GM12878 (cell line): ENCODE results near the gene RHOF. TPM values are rescaled to one million over a fixed set of nuclear protein-coding genes. Genes with fewer than 3 reads are reported as not detected.

Source experiments
- ATAC-seq: fragments of 200-7000 bp; cut with Tn5 transposase; 3 replicates; pipeline ENCODE4 v1.9.1; 2020; ENCODE audit warnings: mild to moderate bottlenecking, moderate library complexity
- BruUV-seq: library from RNA; stranded (reverse); fragments of 400-500 nt; replicated peaks from 2 replicates; lab custom pipeline; 2021; lab: Mats Ljungman, UMichigan
- CTCF ChIA-PET: fragments of 300-600 bp; sonication (Branson Sonifier 250); formaldehyde crosslinking; extraction: SDS; loops from one replicate; lab custom pipeline; 2021; ENCODE audit warnings: inconsistent platforms; lab: Yijun Ruan, JAX
- POLR2A ChIA-PET: fragments of 350-600 bp; formaldehyde crosslinking; extraction: SDS; loops from one replicate; lab custom pipeline; 2021; ENCODE audit warnings: inconsistent platforms; lab: Charles Lee
- RAD21 ChIA-PET: fragments of 300-600 bp; sonication (Branson Sonifier 250); formaldehyde crosslinking; loops from one replicate; lab custom pipeline; 2023; ENCODE audit warnings: antibody characterized with exemption; ENCODE audit not compliant: unreplicated experiment; lab: Charles Lee
- SMC1A ChIA-PET: fragments of 300-600 bp; sonication (Branson Sonifier 250); formaldehyde crosslinking; loops from one replicate; lab custom pipeline; 2023; ENCODE audit not compliant: unreplicated experiment, uncharacterized antibody; lab: Charles Lee
- DNase-seq: peaks from one replicate; pipeline ENCODE4 v3.0.0-alpha.2; 2011; ENCODE audit warnings: low read depth, low spot score
- FAIRE-seq: peaks from 3 replicates; lab custom pipeline; 2011; peaks lifted over from hg19 to GRCh38; lab: Jason Lieb, UNC
- H2AFZ ChIP-seq: 2 replicates; pipeline ENCODE4 v1.6.0; 2011; ENCODE audit warnings: low read depth, low read length, control low read depth; ENCODE audit not compliant: control insufficient read depth
- H3K27ac ChIP-seq: 2 replicates; pipeline ENCODE4 v1.5.1; 2011; ENCODE audit warnings: control low read depth; ENCODE audit not compliant: control insufficient read depth, insufficient read depth
- H3K27me3 ChIP-seq, 2 experiments: replicated peaks in 1 of 2; 2 replicates each; pipeline versions ENCODE4 v1.6.0 to v1.6.1; 2011; ENCODE audit warnings: low read length in 1 of 2; ENCODE audit not compliant: control insufficient read depth in 2 of 2, insufficient read depth in 2 of 2
- H3K36me3 ChIP-seq, 2 experiments: 2 replicates each; pipeline ENCODE4 v1.5.1; 2011; ENCODE audit warnings: low read length in 1 of 2; ENCODE audit not compliant: control insufficient read depth in 2 of 2, insufficient read depth in 2 of 2
- H3K4me1 ChIP-seq: 2 replicates; pipeline ENCODE4 v1.6.1; 2011; ENCODE audit warnings: mild to moderate bottlenecking, low read length, moderate library complexity, mixed read lengths; ENCODE audit not compliant: control insufficient read depth, insufficient read depth
- H3K4me2 ChIP-seq: 2 replicates; pipeline ENCODE4 v1.6.0; 2011; ENCODE audit warnings: control low read depth; ENCODE audit not compliant: control insufficient read depth, insufficient read depth
- H3K4me3 ChIP-seq: fragments of 200-600 bp; sonication (generic); 2 replicates; pipeline ENCODE4 v1.5.1; 2016
- H3K79me2 ChIP-seq: 2 replicates; pipeline ENCODE4 v1.6.0; 2011; ENCODE audit warnings: low read length; ENCODE audit not compliant: control insufficient read depth, insufficient read depth
- H3K9ac ChIP-seq: 2 replicates; pipeline ENCODE4 v1.8.0; 2011; ENCODE audit warnings: low read length, control low read depth, mixed read lengths; ENCODE audit not compliant: control insufficient read depth, insufficient read depth
- H3K9me3 ChIP-seq: replicated peaks from 3 replicates; pipeline ENCODE4 v1.5.1; 2011; ENCODE audit warnings: mild to moderate bottlenecking, low read length; ENCODE audit not compliant: control insufficient read depth, insufficient read depth
- H4K20me1 ChIP-seq: 2 replicates; pipeline ENCODE4 v1.6.0; 2011; ENCODE audit not compliant: control insufficient read depth, insufficient read depth
- BCL11A ChIP-seq: IDR thresholded peaks from 2 replicates; pipeline ENCODE4 v1.6.1; 2011; ENCODE audit warnings: low read depth, low read length
- CBX3 ChIP-seq: fragments of 200-600 bp; sonication (generic); IDR thresholded peaks from 2 replicates; pipeline ENCODE4 v1.6.1; 2016; ENCODE audit warnings: low read depth, borderline replicate concordance
- IKZF1 ChIP-seq: fragments of 450-650 bp; conservative IDR thresholded peaks from 2 replicates; pipeline ENCODE4 v1.6.1; 2017; ENCODE audit warnings: antibody characterized with exemption, mild to moderate bottlenecking
- MEF2A ChIP-seq: IDR thresholded peaks from 2 replicates; pipeline ENCODE4 v1.6.1; 2011; ENCODE audit warnings: low read depth, mild to moderate bottlenecking, low read length, moderate library complexity; ENCODE audit not compliant: insufficient read depth
- NFXL1 ChIP-seq: fragments of 450-650 bp; IDR thresholded peaks from 2 replicates; pipeline ENCODE4 v1.6.1; 2017; ENCODE audit warnings: antibody characterized with exemption, mild to moderate bottlenecking, borderline replicate concordance
- NFYB ChIP-seq: IDR thresholded peaks from 2 replicates; pipeline ENCODE4 v1.6.1; 2011; ENCODE audit warnings: low read depth, mild to moderate bottlenecking, low read length, improper control_type of control experiment, moderate library complexity; ENCODE audit not compliant: insufficient read depth
- PML ChIP-seq: IDR thresholded peaks from 2 replicates; pipeline ENCODE4 v1.6.1; 2012; ENCODE audit warnings: low read length, inconsistent platforms
- POLR2AphosphoS2 ChIP-seq: IDR thresholded peaks from 2 replicates; pipeline ENCODE4 v1.6.1; 2011; ENCODE audit warnings: low read depth, mild to moderate bottlenecking, low read length, improper control_type of control experiment, moderate library complexity
- RAD51 ChIP-seq: fragments of 450-650 bp; IDR thresholded peaks from 2 replicates; pipeline ENCODE4 v1.6.1; 2016; ENCODE audit warnings: moderate library complexity, mild to moderate bottlenecking, inconsistent platforms
- RFX5 ChIP-seq: IDR thresholded peaks from 2 replicates; pipeline ENCODE4 v1.6.1; 2011; ENCODE audit warnings: low read depth, low read length, improper control_type of control experiment
- STAT3 ChIP-seq: IDR thresholded peaks from 2 replicates; pipeline ENCODE4 v1.6.1; 2011; ENCODE audit warnings: low read depth, low read length, improper control_type of control experiment
- SUZ12 ChIP-seq: fragments of 200-600 bp; sonication (generic); IDR thresholded peaks from one replicate; pipeline ENCODE4 v1.6.1; 2018; ENCODE audit warnings: antibody characterized with exemption, mild to moderate bottlenecking; ENCODE audit not compliant: unreplicated experiment
- TARDBP ChIP-seq: IDR thresholded peaks from 2 replicates; pipeline ENCODE4 v1.6.1; 2016; ENCODE audit warnings: borderline replicate concordance
- ZNF384 ChIP-seq: IDR thresholded peaks from 2 replicates; pipeline ENCODE4 v1.6.1; 2012; ENCODE audit warnings: low read depth, mild to moderate bottlenecking, low read length, improper control_type of control experiment, borderline replicate concordance
- ZSCAN29 ChIP-seq: fragments of 450-650 bp; IDR thresholded peaks from 2 replicates; pipeline ENCODE4 v1.6.1; 2017; ENCODE audit warnings: mild to moderate bottlenecking, moderate library complexity
- ZZZ3 ChIP-seq: IDR thresholded peaks from 2 replicates; pipeline ENCODE4 v1.6.1; 2011; ENCODE audit warnings: low read depth; ENCODE audit not compliant: control insufficient read depth, insufficient read length
- WGBS: methylation state at CpG from one replicate; pipeline ENCODE4 v1.1.6; 2016; ENCODE audit warnings: low lambda C conversion rate; ENCODE audit not compliant: insufficient replicate concordance, insufficient coverage; ENCODE audit errors: missing lambda C conversion rate; 5-methylcytosine and 5-hydroxymethylcytosine counted together
- in situ Hi-C: fragments of 300-500 bp; cut with MboI; formaldehyde crosslinking; loops from 9 replicates; pipeline ENCODE4 v1.14.3; 2018; ENCODE audit warnings: mixed read lengths
- intact Hi-C: fragments of 100-400 bp; cut with micrococcal nuclease; formaldehyde crosslinking; loops from one replicate; pipeline ENCODE4 v1.14.2; 2022; ENCODE audit not compliant: unreplicated experiment
- polyA plus RNA-seq, 11 experiments: library from polyadenylated mRNA; depleted of rRNA in 4 of 11; unstranded in 6 of 11; stranded (reverse) in 5 of 11; fragments of >200 nt; fragmentation: Nextera tagmentation in 4 of 11; fragmentation: Illumina TruSeq in 1 of 11; extraction: Ambion mirVana in 4 of 11; extraction: Trizol in 1 of 11; gene quantifications; 1 replicate in 1 of 11; 2 replicates in 10 of 11; pipeline versions ENCODE4 v1.2.1 to v1.2.3, GENCODE V29; 2011 to 2016; ENCODE audit warnings: inconsistent platforms in 2 of 11, missing spikeins in 2 of 11, low read depth in 1 of 11
- total RNA-seq, 4 experiments: library from RNA; depleted of rRNA in 3 of 4; stranded (reverse); fragments of >200 nt in 3 of 4; fragmentation: Illumina TruSeq in 1 of 4; extraction: Trizol in 1 of 4; gene quantifications; 2 replicates each; pipeline versions ENCODE4 v1.2.1 to v1.2.3, GENCODE V29; 2013 to 2021
- TF ChIP-seq, protein P1 (sequence below): fragments of 450-650 bp; IDR thresholded peaks from 2 replicates; pipeline ENCODE4 v1.6.1; 2014; ENCODE audit warnings: mild to moderate bottlenecking
- TF ChIP-seq, protein P2 (sequence below): IDR thresholded peaks from 2 replicates; pipeline ENCODE4 v1.6.1; 2011; ENCODE audit warnings: mild to moderate bottlenecking, low read depth, low read length, moderate library complexity; ENCODE audit not compliant: insufficient replicate concordance
- TF ChIP-seq, protein P3 (sequence below): IDR thresholded peaks from 2 replicates; pipeline ENCODE4 v1.6.1; 2012; ENCODE audit warnings: improper control_type of control experiment, low read depth, low read length; ENCODE audit not compliant: insufficient replicate concordance

RHOF gene
- total and polyA plus RNA-seq, 10 of the 15 experiments (the other 5 are each of a cell fraction or from before 2014, with no cell fraction given): 6.1 to 78.7 (median 39.7) TPM

DNA sequence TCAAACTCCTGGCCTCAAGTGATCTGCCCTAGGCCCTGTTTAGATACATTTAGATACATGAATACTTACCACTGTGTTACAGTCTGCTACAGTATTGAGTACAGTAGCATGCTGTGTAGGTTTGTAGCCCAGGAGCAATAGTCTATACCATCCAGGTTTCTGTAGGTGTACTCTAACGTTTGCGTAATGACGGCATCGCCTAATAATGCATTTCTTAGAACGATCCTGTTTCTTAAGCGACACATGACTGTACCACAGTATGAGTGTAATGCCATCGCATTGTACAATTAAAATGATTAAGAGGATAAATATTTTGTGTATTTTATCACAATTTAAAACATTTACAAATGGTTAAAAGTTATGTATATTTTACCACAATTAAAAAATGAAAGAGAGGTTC lies 62.0 kb downstream of the RHOF start (continued):
- TF ChIP-seq ZSCAN29 (no peak), SUZ12 (no peak), POLR2AphosphoS2 (no peak), MEF2A (no peak)

DNA sequence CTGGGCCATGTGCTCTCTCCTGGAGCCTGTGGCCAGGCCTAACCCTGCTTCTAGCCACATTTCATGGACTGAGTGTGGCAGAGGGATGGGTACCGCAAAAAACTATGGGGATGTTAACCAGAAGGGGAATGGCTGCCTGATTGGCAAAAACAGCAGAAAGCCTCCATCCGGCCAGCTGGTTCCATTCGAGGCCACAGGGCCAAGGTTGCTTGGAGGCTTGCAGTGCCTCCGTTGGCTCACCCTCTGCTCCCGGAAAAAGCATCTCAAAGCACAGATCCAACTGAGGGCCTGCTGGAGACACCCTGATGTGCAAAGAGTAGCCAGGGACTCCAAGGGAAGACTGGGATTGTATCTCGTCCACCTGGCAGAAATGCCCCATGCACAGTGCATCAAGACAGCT lies 64.5 kb downstream of the RHOF start:
- Histone ChIP-seq H3K4me3 (no peak overlapping the region), H3K27me3 (no peaks in the 10 kb centered on the region), H3K4me1 (no peaks in the 10 kb centered on the region), H3K79me2 (no peaks in the 10 kb centered on the region), H3K27ac (no peak overlapping the region), H3K9ac (no peak overlapping the region), H2AFZ (no peak overlapping the region), H3K36me3 (no peaks in the 10 kb centered on the region; a peak in 1 of 4 replicates), H3K9me3 (no peaks in the 10 kb centered on the region), H4K20me1 (no peaks in the 10 kb centered on the region), H3K4me2 (no peak overlapping the region)
- CTCF ChIA-PET: no interaction called here
- FAIRE-seq: no peak
- intact Hi-C loops (no loop called here), in situ Hi-C loops (no loop called here)
- ATAC-seq: no peak
- no TSS peak for BruUV-seq
- WGBS: 79% methylated on average over 6 of the region's 6 CpGs
- RAD21 ChIA-PET: no interaction called here
- no peak for DNase-seq
- SMC1A ChIA-PET: no interaction called here
- POLR2A ChIA-PET: no interaction called here
- TF ChIP-seq ZSCAN29 (no peak), STAT3 (no peak), CBX3 (no peak), NFYB (no peak), ZNF384 (no peak), PML (no peak), BCL11A (no peak), NFXL1 (no peak), RAD51 (no peak), RFX5 (no peak), TARDBP (no peak), ZZZ3 (no peak), IKZF1 (no peak)
- TF ChIP-seq, protein P1, sequence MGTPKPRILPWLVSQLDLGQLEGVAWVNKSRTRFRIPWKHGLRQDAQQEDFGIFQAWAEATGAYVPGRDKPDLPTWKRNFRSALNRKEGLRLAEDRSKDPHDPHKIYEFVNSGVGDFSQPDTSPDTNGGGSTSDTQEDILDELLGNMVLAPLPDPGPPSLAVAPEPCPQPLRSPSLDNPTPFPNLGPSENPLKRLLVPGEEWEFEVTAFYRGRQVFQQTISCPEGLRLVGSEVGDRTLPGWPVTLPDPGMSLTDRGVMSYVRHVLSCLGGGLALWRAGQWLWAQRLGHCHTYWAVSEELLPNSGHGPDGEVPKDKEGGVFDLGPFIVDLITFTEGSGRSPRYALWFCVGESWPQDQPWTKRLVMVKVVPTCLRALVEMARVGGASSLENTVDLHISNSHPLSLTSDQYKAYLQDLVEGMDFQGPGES: no peak
- TF ChIP-seq, protein P2, sequence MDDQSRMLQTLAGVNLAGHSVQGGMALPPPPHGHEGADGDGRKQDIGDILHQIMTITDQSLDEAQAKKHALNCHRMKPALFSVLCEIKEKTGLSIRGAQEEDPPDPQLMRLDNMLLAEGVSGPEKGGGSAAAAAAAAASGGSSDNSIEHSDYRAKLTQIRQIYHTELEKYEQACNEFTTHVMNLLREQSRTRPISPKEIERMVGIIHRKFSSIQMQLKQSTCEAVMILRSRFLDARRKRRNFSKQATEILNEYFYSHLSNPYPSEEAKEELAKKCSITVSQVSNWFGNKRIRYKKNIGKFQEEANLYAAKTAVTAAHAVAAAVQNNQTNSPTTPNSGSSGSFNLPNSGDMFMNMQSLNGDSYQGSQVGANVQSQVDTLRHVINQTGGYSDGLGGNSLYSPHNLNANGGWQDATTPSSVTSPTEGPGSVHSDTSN: no peak
- TF ChIP-seq, protein P3, sequence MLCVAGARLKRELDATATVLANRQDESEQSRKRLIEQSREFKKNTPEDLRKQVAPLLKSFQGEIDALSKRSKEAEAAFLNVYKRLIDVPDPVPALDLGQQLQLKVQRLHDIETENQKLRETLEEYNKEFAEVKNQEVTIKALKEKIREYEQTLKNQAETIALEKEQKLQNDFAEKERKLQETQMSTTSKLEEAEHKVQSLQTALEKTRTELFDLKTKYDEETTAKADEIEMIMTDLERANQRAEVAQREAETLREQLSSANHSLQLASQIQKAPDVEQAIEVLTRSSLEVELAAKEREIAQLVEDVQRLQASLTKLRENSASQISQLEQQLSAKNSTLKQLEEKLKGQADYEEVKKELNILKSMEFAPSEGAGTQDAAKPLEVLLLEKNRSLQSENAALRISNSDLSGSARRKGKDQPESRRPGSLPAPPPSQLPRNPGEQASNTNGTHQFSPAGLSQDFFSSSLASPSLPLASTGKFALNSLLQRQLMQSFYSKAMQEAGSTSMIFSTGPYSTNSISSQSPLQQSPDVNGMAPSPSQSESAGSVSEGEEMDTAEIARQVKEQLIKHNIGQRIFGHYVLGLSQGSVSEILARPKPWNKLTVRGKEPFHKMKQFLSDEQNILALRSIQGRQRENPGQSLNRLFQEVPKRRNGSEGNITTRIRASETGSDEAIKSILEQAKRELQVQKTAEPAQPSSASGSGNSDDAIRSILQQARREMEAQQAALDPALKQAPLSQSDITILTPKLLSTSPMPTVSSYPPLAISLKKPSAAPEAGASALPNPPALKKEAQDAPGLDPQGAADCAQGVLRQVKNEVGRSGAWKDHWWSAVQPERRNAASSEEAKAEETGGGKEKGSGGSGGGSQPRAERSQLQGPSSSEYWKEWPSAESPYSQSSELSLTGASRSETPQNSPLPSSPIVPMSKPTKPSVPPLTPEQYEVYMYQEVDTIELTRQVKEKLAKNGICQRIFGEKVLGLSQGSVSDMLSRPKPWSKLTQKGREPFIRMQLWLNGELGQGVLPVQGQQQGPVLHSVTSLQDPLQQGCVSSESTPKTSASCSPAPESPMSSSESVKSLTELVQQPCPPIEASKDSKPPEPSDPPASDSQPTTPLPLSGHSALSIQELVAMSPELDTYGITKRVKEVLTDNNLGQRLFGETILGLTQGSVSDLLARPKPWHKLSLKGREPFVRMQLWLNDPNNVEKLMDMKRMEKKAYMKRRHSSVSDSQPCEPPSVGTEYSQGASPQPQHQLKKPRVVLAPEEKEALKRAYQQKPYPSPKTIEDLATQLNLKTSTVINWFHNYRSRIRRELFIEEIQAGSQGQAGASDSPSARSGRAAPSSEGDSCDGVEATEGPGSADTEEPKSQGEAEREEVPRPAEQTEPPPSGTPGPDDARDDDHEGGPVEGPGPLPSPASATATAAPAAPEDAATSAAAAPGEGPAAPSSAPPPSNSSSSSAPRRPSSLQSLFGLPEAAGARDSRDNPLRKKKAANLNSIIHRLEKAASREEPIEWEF: no peak
